LNCaP clone FGC (cell line): ENCODE data around the gene ELP2.

Experiments
- DNase-seq: peaks from one replicate; pipeline ENCODE4 v3.0.0-alpha.2; 2011; ENCODE audit warnings: low read depth
- H3K4me3 ChIP-seq: 2 replicates; pipeline ENCODE4 v1.5.1; 2011; ENCODE audit warnings: mild to moderate bottlenecking, low read depth, low read length, control low read depth
- CTCF ChIP-seq: IDR thresholded peaks from 2 replicates; pipeline ENCODE4 v1.5.1; 2012; ENCODE audit warnings: mild to moderate bottlenecking; ENCODE audit not compliant: control insufficient read depth, insufficient read depth; ENCODE audit errors: extremely low read depth

The ELP2 gene

GRCh38 chr18:36130039-36130831, 536 bp downstream of the ELP2 start:
- no peak for DNase-seq
- no peak for TF ChIP-seq CTCF
- H3K4me3 ChIP-seq, result peak overlapping the region; percentile 77

DNA sequence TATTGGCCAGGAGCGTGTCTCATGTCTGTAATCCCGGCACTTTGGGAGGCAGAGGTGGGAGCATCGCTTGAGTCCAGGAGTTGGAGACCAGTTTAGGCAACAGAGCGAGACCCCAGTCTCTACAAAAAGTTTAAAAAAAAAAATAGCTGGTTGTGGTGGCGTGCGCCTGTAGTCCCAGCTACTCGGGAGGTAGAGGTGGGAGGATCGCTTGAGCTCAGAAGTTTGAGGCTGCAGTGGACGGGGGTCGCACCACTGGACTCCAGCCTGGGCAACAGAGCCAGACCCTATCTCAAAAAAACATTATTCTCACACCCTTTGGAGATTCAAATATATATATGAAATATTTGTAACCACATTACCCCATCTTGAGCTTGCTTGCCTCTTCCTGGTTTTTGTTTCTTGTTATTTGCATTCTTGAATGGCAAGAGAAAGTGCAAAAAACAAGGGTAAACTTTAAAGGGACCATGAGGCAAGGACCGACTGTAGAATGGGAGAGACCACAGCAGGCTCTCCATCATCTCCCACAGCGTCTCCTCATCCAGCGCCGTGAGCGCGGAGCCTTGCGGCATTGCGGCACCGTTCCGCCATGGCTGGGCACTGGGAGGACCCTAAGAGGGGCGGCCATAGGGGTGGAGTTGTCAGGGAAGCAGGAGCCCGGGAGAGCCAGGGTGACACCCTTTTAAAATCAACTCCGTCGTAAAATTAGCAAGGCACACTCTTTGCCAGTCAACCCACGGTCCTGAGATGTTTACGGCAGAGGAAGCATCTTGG, 1.4 kb downstream of the ELP2 start:
- no peak for DNase-seq
- TF ChIP-seq CTCF, result no peak
- H3K4me3 ChIP-seq, result peak overlapping the region; percentile 77

DNA sequence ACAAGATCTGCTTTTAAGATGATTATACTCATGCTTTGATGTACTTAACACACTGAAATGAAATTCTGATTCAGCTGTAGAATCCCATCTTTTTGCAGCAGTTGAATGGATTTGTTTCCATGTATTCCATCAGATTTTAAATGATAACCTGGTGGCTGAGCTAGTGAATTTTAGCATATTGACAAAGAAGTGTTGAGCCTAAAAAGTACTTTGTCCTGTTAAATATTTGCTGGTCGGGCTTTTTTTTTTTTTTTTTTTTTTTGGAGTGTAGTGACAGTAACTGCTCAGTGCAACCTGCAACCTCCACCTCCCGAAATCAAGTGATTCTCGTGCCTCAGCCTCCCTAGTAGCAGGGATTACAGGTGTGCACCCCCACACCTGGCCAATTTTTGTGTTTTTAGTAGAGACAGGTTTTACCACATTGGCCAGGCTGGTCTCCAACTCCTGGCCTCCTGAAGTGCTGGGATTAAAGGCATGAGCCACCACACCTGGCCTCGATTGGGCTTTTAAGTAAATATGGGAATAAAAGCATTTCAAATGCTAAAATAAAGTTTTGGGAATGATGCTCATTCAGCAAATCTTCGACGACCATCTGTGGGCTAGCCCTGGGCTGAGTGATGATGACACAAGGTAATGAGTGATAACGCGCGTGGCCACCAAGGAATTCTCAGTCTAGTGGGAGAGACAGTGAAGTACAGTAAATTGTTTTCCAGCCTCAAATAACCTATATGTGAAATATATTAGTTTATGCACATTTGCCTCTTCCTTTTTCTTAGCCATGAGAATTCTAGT, 2.2 kb downstream of the ELP2 start:
- no peak for TF ChIP-seq CTCF
- DNase-seq, result no peak
- H3K4me3 ChIP-seq, result no peak overlapping the region

DNA sequence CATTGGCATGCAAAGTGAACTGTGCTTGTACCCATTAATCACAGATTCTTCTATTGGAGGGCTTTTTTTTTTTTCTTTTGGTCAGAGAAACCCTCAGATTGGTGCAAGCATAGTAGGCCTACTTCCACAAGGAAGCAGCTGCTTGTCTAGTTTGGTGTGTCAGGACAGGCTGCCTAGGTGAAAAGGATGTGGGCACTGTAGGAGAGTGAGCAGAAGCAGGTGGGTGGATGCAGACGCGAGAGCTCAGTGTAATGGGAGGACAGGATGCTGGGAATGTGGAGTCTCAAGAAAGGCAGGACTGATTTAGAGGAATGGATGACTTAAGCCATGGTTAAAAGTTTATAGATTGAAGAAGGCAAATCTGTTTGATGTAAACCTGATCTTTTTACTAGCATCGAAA, 3.1 kb downstream of the ELP2 start:
- no peak for DNase-seq
- no peak for TF ChIP-seq CTCF
- no peak overlapping the region for H3K4me3 ChIP-seq

DNA sequence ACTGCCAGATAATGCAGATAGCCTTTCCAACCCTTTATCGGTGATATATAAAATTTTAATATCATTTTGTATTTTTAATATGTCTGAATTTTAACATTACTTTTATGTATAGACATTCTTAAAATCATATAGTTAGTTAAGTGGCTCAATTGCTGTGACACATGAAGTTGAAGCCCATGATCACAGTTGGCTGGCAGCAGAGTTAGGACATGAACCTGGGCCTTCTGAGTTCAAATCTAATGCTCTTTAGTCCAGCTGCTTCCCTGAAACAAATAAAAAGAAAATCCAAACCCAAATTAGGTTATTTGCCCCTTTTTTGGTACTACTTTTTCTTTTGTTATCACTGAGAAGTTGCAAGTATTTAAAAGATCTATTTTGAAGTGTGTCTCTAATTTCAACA, 5.6 kb downstream of the ELP2 start:
- no peak for TF ChIP-seq CTCF
- no peak for DNase-seq

GRCh38 chr18:36139245-36139644, 9.5 kb downstream of the ELP2 start:
- H3K4me3 ChIP-seq, result no peak overlapping the region
- no peak for DNase-seq
- TF ChIP-seq CTCF, result no peak

More for the DNA sequence above, 5.6 kb downstream of the ELP2 start:
- H3K4me3 ChIP-seq, result no peak overlapping the region
